HEK293T (cell line): ENCODE results near the gene FBXL4.
"Not testable (repeated sequence)": the region's sequence is repeated elsewhere in the genome, so short reads cannot be mapped to it uniquely, and the experiment has no call there.

ENCODE experiments used
- CTCF ChIA-PET: fragments of 350-600 bp; formaldehyde crosslinking; extraction: SDS; loops from one replicate; lab custom pipeline; 2021; ENCODE audit warnings: antibody characterized with exemption, inconsistent platforms; lab: Yijun Ruan, JAX
- POLR2A ChIA-PET: fragments of 350-600 bp; formaldehyde crosslinking; extraction: SDS; loops from one replicate; lab custom pipeline; 2020; ENCODE audit warnings: antibody characterized with exemption, inconsistent platforms; lab: Yijun Ruan, JAX
- DNase-seq: peaks from one replicate; pipeline ENCODE4 v3.0.0; 2012; ENCODE audit warnings: mixed read lengths; ENCODE audit errors: extremely low spot score
- ARNT ChIP-seq: fragments of 450-650 bp; IDR thresholded peaks from 2 replicates; pipeline ENCODE4 v1.6.1; 2017; ENCODE audit warnings: mild to moderate bottlenecking
- BHLHE40 ChIP-seq: fragments of 450-650 bp; IDR thresholded peaks from 2 replicates; pipeline ENCODE4 v1.6.1; 2016; ENCODE audit warnings: mild to moderate bottlenecking, moderate library complexity, borderline replicate concordance
- CTBP1 ChIP-seq: fragments of 450-650 bp; IDR thresholded peaks from 2 replicates; pipeline ENCODE4 v1.6.1; 2016; ENCODE audit warnings: borderline replicate concordance
- ELF4 ChIP-seq: fragments of 450-650 bp; IDR thresholded peaks from 2 replicates; pipeline ENCODE4 v1.6.1; 2017; ENCODE audit warnings: antibody characterized with exemption
- FOXA1 ChIP-seq: fragments of 450-650 bp; IDR thresholded peaks from 2 replicates; pipeline ENCODE4 v1.6.1; 2016; ENCODE audit warnings: mild to moderate bottlenecking
- FOXK2 ChIP-seq: fragments of 450-650 bp; IDR thresholded peaks from 2 replicates; pipeline ENCODE4 v1.6.1; 2016; ENCODE audit warnings: mild to moderate bottlenecking
- FOXM1 ChIP-seq: fragments of 450-650 bp; IDR thresholded peaks from 2 replicates; pipeline ENCODE4 v1.6.1; 2017; ENCODE audit warnings: mild to moderate bottlenecking, borderline replicate concordance
- HDGF ChIP-seq: fragments of 450-650 bp; IDR thresholded peaks from 2 replicates; pipeline ENCODE4 v1.6.1; 2017; ENCODE audit warnings: antibody characterized with exemption, borderline replicate concordance
- L3MBTL2 ChIP-seq: fragments of 450-650 bp; conservative IDR thresholded peaks from 2 replicates; pipeline ENCODE4 v1.6.1; 2016; ENCODE audit warnings: mild to moderate bottlenecking
- LEF1 ChIP-seq: fragments of 450-650 bp; IDR thresholded peaks from 2 replicates; pipeline ENCODE4 v1.6.1; 2017; ENCODE audit warnings: mild to moderate bottlenecking, borderline replicate concordance
- NFRKB ChIP-seq: fragments of 450-650 bp; IDR thresholded peaks from 2 replicates; pipeline ENCODE4 v1.6.1; 2016; ENCODE audit warnings: mild to moderate bottlenecking, moderate library complexity
- SP1 ChIP-seq: fragments of 450-650 bp; IDR thresholded peaks from 2 replicates; pipeline ENCODE4 v1.6.1; 2017
- SUZ12 ChIP-seq: fragments of 450-650 bp; IDR thresholded peaks from 2 replicates; pipeline ENCODE4 v1.6.1; 2016; ENCODE audit warnings: mild to moderate bottlenecking
- TARDBP ChIP-seq: fragments of 450-650 bp; IDR thresholded peaks from 2 replicates; pipeline ENCODE4 v1.6.1; 2016
- ZNF384 ChIP-seq: fragments of 450-650 bp; IDR thresholded peaks from 2 replicates; pipeline ENCODE4 v1.6.1; 2016
- TF ChIP-seq, protein P1 (sequence below): fragments of 450-650 bp; IDR thresholded peaks from 2 replicates; pipeline ENCODE4 v1.6.1; 2016

FBXL4 gene

GRCh38 chr6:98925831-98926230 is 21.9 kb downstream of the FBXL4 start:
- TF ChIP-seq SP1, result no peak
- no peak for DNase-seq
- ChIA-PET POLR2A (no interaction called here), CTCF (no interaction called here)

DNA sequence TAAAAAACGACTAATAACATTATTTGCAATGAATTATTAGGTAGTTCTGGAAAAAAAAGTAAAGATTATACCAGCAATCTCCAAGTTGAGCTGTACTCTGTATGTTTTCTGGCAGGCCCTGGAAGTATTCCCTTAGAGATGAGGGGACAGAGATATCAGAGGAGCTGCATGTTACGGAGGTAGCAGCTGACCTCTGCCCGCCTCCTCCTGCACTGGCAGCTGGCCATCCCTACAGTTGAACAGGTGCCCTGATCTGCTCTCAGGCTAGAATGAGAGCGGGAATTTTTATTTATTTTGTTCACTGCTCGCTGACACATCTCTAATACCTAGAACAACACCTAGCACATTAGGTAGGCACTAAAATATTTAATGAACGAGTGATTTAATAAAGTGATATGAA is 23.1 kb downstream of the FBXL4 start:
- CTCF ChIA-PET, result no interaction called here
- DNase-seq, result no peak
- no peak for TF ChIP-seq LEF1
- POLR2A ChIA-PET, result no interaction called here

GRCh38 chr6:98920904-98921431 is 26.8 kb downstream of the FBXL4 start:
- TF ChIP-seq FOXK2, result no peak
- TF ChIP-seq BHLHE40, result no peak
- no peak for TF ChIP-seq L3MBTL2
- TF ChIP-seq SP1, result no peak
- CTCF ChIA-PET, result no interaction called here
- no peak for DNase-seq
- POLR2A ChIA-PET, result interaction anchor here (2.1 kb wide), 1 partner anchor 27 kb away, joined by 8 read pairs; the partner anchor contains the start of gene FBXL4

- CTCF ChIA-PET, POLR2A ChIA-PET, DNase-seq: not testable (repeated sequence)
These were observed 36.8 kb downstream of the FBXL4 start for GRCh38 chr6:98910946-98911345.

DNA sequence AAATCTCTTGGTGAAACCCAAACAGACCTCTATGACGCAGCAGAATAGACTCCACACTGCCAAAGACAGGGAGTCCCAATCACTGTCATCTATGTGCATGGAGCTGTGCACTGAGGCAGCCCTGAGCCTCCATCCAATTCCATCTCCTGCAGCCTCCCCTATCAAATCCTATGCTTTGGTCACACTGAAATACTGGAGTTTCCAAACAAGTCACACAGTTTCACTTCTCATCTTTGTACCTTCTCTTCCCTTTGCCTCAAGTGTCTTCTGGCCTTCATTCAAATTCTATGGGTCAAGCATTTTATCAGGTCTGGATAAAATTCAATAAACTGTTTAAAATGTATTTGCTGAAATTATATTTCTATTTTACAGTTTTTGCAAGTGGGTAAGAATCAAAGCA is 38.5 kb downstream of the FBXL4 start:
- CTCF ChIA-PET, result no interaction called here
- POLR2A ChIA-PET, result no interaction called here
- DNase-seq, result no peak
- TF ChIP-seq FOXM1 (no peak), FOXK2 (no peak), NFRKB (no peak), HDGF (no peak), LEF1 (no peak), BHLHE40 (no peak), ZNF384 (no peak), TARDBP (no peak), SP1 (no peak), ELF4 (no peak), FOXA1 (no peak)
- TF ChIP-seq, protein P1, sequence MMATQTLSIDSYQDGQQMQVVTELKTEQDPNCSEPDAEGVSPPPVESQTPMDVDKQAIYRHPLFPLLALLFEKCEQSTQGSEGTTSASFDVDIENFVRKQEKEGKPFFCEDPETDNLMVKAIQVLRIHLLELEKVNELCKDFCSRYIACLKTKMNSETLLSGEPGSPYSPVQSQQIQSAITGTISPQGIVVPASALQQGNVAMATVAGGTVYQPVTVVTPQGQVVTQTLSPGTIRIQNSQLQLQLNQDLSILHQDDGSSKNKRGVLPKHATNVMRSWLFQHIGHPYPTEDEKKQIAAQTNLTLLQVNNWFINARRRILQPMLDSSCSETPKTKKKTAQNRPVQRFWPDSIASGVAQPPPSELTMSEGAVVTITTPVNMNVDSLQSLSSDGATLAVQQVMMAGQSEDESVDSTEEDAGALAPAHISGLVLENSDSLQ, result no peak

DNA sequence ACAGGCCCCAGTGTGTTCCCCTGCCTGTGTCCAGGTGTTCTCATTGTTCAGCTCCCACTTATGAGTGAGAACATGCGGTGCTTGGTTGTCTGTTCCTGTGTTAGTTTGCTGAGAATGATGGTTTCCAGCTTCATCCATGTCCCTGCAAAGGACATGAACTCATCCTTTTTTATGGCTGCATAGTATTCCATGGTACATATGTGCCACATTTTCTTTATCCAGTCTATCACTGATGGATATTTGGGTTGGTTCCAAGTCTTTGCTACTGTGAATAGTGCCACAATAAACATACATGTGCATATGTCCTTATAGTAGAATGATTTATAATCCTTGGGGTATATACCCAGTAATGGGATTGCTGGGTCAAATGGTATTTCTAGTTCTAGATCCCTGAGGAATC is 41.4 kb downstream of the FBXL4 start:
- POLR2A ChIA-PET, CTCF ChIA-PET, DNase-seq: not testable (repeated sequence)

DNA sequence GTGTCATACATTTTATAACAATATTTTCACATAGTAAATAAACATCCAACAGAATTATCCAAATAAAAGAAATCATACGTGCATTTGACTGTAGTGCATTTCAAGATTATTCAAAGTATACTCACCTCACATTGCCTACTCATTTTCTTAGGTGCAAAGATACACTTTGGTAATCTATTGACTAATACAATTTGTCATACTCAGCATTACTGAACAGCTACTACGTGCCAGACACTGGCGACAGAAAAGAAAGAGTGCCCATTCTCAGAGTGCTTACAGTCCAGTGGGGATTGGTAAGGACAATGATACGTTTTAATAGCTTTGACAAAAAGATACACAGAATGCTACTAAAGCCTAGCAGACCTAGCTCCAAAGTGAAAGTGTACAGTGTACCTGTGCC is 42.0 kb downstream of the FBXL4 start:
- no peak for DNase-seq
- CTCF ChIA-PET, result no interaction called here
- TF ChIP-seq L3MBTL2, result no peak
- no peak for TF ChIP-seq LEF1
- TF ChIP-seq BHLHE40, result no peak
- TF ChIP-seq SP1, result no peak
- TF ChIP-seq, protein P1, result no peak
- TF ChIP-seq ZNF384, result no peak
- TF ChIP-seq FOXM1, result no peak
- POLR2A ChIA-PET, result no interaction called here

DNA sequence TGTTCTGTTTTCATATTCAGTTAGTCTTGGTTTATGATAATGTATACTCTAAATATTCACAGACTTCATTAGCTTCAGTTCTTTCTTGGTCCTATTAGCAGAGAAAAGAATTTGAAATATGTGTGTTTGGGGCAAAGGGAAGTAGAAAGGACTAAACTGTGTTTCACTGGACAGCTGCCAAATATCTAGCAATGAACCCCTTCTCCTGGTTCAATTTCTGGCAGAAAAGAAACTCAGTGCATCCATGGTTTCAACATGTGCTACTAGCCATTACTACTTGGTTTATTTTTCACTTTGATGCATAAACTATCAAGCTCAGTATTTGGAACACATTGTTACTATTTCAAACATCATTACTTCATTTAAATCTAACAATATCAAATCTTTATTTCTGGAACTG is 43.6 kb downstream of the FBXL4 start:
- CTCF ChIA-PET, result no interaction called here
- no peak for DNase-seq
- TF ChIP-seq, protein P1, result no peak
- TF ChIP-seq ZNF384 (no peak), TARDBP (no peak), NFRKB (no peak), FOXM1 (no peak), L3MBTL2 (no peak), ARNT (no peak), BHLHE40 (no peak), FOXK2 (no peak), CTBP1 (no peak), FOXA1 (no peak), LEF1 (no peak), SP1 (no peak), HDGF (no peak), ELF4 (no peak), SUZ12 (no peak)
- POLR2A ChIA-PET, result no interaction called here
